D721Med (cell line): ENCODE measurements around the gene DUSP12.

Experiments used
- DNase-seq: peaks from one replicate; pipeline ENCODE4 v3.0.0; 2011; ENCODE audit warnings: low spot score; ENCODE audit not compliant: insufficient read length
- FAIRE-seq: peaks from 2 replicates; lab custom pipeline; 2011; peaks lifted over from hg19 to GRCh38; lab: Jason Lieb, UNC
- TF ChIP-seq, protein P1 (sequence below): IDR thresholded peaks from 2 replicates; pipeline ENCODE4 v1.5.1; 2012; ENCODE audit warnings: mild to moderate bottlenecking, control low read depth; ENCODE audit not compliant: insufficient read depth; ENCODE audit errors: missing control alignments

The DUSP12 gene, protein sequence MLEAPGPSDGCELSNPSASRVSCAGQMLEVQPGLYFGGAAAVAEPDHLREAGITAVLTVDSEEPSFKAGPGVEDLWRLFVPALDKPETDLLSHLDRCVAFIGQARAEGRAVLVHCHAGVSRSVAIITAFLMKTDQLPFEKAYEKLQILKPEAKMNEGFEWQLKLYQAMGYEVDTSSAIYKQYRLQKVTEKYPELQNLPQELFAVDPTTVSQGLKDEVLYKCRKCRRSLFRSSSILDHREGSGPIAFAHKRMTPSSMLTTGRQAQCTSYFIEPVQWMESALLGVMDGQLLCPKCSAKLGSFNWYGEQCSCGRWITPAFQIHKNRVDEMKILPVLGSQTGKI

DNA sequence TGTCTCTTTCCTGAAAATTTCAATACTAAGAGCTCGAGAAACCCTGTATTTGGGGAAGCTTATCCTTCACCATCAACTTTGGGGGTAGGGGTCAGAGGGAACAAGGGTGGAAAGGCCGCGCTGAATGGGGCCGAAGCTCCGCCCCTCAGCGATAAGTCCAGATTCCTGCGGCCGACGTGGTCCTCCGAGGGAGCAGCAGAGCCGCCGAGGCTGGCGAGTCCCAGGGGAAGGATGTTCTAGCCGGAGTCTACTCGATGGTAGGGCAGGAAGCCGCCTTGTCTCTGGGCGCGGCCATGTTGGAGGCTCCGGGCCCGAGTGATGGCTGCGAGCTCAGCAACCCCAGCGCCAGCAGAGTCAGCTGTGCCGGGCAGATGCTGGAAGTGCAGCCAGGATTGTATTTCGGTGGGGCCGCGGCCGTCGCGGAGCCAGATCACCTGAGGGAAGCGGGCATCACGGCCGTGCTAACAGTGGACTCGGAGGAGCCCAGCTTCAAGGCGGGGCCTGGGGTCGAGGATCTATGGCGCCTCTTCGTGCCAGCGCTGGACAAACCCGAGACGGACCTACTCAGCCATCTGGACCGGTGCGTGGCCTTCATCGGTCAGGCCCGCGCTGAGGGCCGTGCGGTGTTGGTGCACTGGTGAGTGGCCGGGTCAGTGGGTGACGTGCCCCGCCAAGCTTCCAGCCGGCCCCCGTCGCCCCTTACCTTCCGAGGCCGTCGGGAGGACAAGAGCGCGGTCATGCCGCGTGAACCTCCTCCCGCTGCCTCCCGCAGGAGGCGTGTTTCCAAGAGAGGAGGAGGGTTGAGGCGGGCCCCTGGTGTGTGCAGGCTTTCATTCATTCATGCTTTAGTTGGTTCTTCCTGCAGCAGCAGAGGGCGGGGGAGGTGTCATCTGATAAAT lies at the start of gene DUSP12:
Gene DUSP12, plus strand, starts transcription at position 278 of the 899 bp plus-strand sequence. Its CDS starts 16 bp downstream, at position 294.
- FAIRE-seq (no peak), DNase-seq (peak; percentile 86)
- TF ChIP-seq, protein P1, sequence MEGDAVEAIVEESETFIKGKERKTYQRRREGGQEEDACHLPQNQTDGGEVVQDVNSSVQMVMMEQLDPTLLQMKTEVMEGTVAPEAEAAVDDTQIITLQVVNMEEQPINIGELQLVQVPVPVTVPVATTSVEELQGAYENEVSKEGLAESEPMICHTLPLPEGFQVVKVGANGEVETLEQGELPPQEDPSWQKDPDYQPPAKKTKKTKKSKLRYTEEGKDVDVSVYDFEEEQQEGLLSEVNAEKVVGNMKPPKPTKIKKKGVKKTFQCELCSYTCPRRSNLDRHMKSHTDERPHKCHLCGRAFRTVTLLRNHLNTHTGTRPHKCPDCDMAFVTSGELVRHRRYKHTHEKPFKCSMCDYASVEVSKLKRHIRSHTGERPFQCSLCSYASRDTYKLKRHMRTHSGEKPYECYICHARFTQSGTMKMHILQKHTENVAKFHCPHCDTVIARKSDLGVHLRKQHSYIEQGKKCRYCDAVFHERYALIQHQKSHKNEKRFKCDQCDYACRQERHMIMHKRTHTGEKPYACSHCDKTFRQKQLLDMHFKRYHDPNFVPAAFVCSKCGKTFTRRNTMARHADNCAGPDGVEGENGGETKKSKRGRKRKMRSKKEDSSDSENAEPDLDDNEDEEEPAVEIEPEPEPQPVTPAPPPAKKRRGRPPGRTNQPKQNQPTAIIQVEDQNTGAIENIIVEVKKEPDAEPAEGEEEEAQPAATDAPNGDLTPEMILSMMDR, result peak; percentile 61

DNA sequence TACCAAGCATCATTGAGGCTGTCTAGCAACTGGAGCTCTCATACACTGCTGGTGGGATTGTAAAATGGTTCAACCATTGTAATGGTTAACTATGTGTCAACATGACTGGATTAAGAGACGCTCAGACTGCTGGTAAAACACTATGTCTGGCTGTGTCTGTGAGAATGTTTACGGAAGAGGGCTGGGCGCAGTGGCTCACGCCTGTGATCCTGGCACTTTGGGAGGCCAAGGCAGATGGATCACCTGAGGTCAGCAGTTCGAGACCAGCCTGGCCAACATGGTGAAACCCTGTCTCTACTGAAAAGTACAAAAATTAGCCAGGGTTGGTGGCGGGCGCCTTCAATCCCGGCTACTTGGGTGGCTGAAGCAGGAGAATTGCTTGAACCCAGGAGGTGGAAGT lies 47.3 kb upstream of the DUSP12 start:
- TF ChIP-seq, protein P1, result no peak
- no peak for FAIRE-seq
- no peak for DNase-seq

DNA sequence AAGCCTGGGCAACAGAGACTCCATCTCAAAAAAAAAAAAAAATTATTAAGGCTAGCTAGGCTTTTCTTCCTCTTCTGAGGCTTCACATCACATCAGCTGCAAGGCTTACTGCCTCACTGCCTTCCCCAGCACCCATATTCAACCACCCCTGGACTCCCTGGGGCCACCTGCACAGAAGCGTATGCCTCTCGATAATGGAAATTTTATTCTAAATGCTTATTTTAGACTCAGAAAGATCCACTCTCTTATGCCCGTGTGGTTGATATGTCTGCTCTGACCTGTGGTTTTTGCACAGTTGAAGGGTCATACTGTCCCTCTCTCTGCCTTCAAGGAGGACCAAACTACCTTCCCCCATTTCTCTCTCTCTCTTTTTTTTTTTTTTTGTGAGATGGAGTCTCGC lies 44.0 kb upstream of the DUSP12 start:
- FAIRE-seq, result no peak
- TF ChIP-seq, protein P1, result no peak
- DNase-seq, result no peak

DNA sequence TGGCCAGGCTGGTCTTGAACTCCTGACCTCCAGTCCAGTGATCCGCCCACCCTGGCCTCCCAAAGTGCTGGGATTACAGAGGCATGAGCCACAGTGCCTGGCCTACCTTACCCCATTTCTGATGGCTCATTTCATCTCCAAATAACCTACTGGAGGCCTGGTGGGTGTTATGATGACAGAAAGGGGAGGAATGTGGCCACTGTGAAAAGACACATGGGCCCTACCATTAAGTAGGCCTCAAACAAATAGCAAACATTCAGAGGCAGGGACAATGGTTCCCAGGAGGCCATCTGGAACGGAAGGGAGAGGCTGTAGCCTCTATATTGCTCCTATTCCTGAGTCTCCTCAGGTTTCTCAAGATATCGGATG lies 43.5 kb upstream of the DUSP12 start:
- no peak for DNase-seq
- TF ChIP-seq, protein P1, result no peak
- FAIRE-seq, result no peak

DNA sequence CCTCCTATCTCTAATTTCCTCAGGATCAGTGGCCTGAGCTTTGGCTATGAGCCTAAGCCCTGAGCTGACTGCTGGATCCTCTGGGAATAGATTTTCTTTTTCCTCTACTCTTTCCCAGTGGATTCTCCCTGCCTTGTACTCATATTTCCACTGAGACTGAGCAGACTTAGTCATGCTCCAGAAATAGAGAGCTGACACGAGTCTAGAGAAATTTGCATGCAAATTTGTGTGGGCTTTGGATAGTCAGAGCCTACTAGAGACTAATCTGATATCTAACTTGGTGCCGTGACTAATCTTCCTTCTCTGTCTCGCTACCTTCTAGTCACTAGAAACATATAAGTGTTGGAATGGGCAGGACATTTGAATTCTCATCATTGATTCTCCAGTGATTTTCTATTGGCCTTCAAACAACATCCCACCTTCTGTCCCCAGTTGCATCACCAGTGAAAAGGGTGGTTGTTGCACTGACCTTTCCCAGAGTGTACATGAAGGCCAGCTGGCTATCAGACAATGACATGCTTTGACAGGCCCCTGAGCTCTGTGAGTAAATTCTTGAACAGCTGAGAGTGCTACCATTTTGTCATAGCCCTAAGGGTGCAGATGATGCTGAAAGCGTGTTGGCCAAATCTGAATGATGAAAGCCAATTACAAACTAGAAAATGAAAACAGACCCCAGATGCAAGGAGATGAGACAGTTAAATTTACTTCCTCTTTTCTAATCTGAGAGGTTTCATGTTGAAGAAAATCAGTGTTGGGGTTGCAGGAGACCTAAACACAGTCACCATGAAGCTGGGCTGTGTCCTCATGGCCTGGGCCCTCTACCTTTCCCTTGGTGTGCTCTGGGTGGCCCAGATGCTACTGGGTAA lies 42.9 kb upstream of the DUSP12 start, which contains the start of gene FCRLA:
Gene FCRLA, plus strand, starts transcription at position 748 of the 866 bp plus-strand sequence. Its CDS starts 36 bp downstream, at position 784.
- TF ChIP-seq, protein P1, result no peak
- FAIRE-seq (no peak), DNase-seq (no peak)

DNA sequence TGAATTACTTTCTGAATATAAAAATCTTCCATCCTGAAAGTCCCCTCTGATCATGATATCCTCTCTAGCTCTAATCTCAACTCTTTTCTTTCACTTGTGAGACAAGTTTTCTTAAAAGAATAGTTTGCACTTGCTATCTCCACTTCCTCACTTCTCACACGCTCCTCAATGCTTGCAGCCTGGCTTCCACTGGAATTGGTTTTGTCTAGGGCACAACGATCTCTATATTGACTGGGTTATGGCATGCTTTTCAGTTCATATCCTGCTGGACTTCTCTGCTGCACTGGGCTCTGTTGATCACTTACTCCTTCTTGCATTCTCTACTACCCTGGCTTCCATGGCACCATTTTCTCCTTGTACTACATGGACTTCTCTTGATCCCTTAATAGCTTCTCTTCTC lies 42.1 kb upstream of the DUSP12 start:
- no peak for FAIRE-seq
- TF ChIP-seq, protein P1, result no peak
- no peak for DNase-seq
